Measurements from ENCODE around the gene RAPH1. TPM values are rescaled to one million over a fixed set of nuclear protein-coding genes. Genes with fewer than 3 reads are reported as not detected.

The RAPH1 gene
- total RNA-seq, 1 experiment from 2014 or later, result 31.4 TPM

DNA sequence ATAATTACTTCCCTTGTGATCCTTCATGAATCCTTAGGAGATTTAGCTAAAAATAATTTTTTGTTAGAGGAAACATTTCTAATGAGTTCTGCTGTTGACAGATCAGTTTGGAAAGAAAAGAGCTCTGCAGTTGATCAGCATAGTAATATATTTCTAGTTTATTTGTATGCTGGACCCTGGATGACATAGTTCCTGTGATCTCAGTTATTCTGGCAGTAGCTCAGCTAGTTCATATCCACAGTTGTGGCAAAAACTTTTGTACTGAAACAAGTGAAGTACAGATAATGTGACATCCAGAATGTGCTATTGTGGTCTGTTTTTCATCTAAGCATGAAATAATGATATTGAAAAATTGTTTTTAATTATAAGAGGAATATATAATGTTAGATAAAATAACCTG lies 173.2 kb downstream of the RAPH1 start:
- ChIA-PET CTCF (no interaction called here), POLR2A (no interaction called here)
- Histone ChIP-seq H3K27me3 (ENCODE audit: control insufficient read depth, insufficient read depth, low read length) (no peaks in the 10 kb centered on the region), H3K36me3 (ENCODE audit: control insufficient read depth, insufficient read depth, low read length) (no peaks in the 10 kb centered on the region), H3K4me1 (ENCODE audit: control insufficient read depth, insufficient read depth, low read length) (no peaks in the 10 kb centered on the region; the same call in 1 of the 2 replicates), H3K4me3 (ENCODE audit: low read depth in 2 of 2, low read length in 2 of 2) (no peak overlapping the region), H3K27ac (ENCODE audit: low read length) (no peak overlapping the region), H3K9me3 (ENCODE audit: control insufficient read depth, insufficient read depth, low read depth, low read length) (no peaks in the 10 kb centered on the region)
- BruUV-seq (replicated peaks), result no TSS peak
- TF ChIP-seq, protein P1, sequence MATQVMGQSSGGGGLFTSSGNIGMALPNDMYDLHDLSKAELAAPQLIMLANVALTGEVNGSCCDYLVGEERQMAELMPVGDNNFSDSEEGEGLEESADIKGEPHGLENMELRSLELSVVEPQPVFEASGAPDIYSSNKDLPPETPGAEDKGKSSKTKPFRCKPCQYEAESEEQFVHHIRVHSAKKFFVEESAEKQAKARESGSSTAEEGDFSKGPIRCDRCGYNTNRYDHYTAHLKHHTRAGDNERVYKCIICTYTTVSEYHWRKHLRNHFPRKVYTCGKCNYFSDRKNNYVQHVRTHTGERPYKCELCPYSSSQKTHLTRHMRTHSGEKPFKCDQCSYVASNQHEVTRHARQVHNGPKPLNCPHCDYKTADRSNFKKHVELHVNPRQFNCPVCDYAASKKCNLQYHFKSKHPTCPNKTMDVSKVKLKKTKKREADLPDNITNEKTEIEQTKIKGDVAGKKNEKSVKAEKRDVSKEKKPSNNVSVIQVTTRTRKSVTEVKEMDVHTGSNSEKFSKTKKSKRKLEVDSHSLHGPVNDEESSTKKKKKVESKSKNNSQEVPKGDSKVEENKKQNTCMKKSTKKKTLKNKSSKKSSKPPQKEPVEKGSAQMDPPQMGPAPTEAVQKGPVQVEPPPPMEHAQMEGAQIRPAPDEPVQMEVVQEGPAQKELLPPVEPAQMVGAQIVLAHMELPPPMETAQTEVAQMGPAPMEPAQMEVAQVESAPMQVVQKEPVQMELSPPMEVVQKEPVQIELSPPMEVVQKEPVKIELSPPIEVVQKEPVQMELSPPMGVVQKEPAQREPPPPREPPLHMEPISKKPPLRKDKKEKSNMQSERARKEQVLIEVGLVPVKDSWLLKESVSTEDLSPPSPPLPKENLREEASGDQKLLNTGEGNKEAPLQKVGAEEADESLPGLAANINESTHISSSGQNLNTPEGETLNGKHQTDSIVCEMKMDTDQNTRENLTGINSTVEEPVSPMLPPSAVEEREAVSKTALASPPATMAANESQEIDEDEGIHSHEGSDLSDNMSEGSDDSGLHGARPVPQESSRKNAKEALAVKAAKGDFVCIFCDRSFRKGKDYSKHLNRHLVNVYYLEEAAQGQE (IDR thresholded peaks at IDR 0.05; ENCODE audit: insufficient read depth in 1 of 2, low read depth in 2 of 2, low read length in 1 of 2), result no peak
- no peak for TF ChIP-seq SIN3A (IDR thresholded peaks at IDR 0.05; ENCODE audit: borderline replicate concordance, insufficient read depth, low read depth, low read length)
- TF ChIP-seq CTCF (IDR thresholded peaks at IDR 0.05), result no peak
- TF ChIP-seq TCF7L2 (IDR thresholded peaks at IDR 0.05; ENCODE audit: low read depth, low read length), result no peak
- TF ChIP-seq POLR2AphosphoS5 (IDR thresholded peaks at IDR 0.05; ENCODE audit: low read depth, low read length), result no peak
- ATAC-seq, result no peak
- intact Hi-C loops (cut with micrococcal nuclease; ENCODE audit: unreplicated experiment) (no loop called here), in situ Hi-C loops (cut with HindIII; ENCODE audit: low pct_unique_long_range_greater_than_20kb, low sequenced_read_pairs) (no loop called here)
- DNase-seq (ENCODE audit: low read depth, low spot score), result no peak

- DNase-seq (ENCODE audit: low read depth, low spot score), result no peak
- in situ Hi-C loops (cut with HindIII; ENCODE audit: low pct_unique_long_range_greater_than_20kb, low sequenced_read_pairs) (no loop called here), intact Hi-C loops (cut with micrococcal nuclease; ENCODE audit: unreplicated experiment) (no loop called here)
- Histone ChIP-seq H3K27me3 (ENCODE audit: control insufficient read depth, insufficient read depth, low read length) (no peaks in the 10 kb centered on the region), H3K4me3 (ENCODE audit: low read depth in 2 of 2, low read length in 2 of 2) (no peak overlapping the region), H3K4me1 (ENCODE audit: control insufficient read depth, insufficient read depth, low read length) (no peaks in the 10 kb centered on the region; the same call in 1 of the 2 replicates), H3K9me3 (ENCODE audit: control insufficient read depth, insufficient read depth, low read depth, low read length) (no peaks in the 10 kb centered on the region), H3K36me3 (ENCODE audit: control insufficient read depth, insufficient read depth, low read length) (no peaks in the 10 kb centered on the region), H3K27ac (ENCODE audit: low read length) (no peak overlapping the region)
- ChIA-PET CTCF (no interaction called here), POLR2A (no interaction called here)
- ATAC-seq, result no peak
- no TSS peak for BruUV-seq (replicated peaks)
- no peak for TF ChIP-seq CTCF (IDR thresholded peaks at IDR 0.05)
- no peak for TF ChIP-seq TCF7L2 (IDR thresholded peaks at IDR 0.05; ENCODE audit: low read depth, low read length)
- no peak for TF ChIP-seq SIN3A (IDR thresholded peaks at IDR 0.05; ENCODE audit: borderline replicate concordance, insufficient read depth, low read depth, low read length)
- TF ChIP-seq, protein P1 (IDR thresholded peaks at IDR 0.05; ENCODE audit: insufficient read depth in 1 of 2, low read depth in 2 of 2, low read length in 1 of 2), result no peak
- TF ChIP-seq POLR2AphosphoS5 (IDR thresholded peaks at IDR 0.05; ENCODE audit: low read depth, low read length), result no peak
These were observed 173.6 kb downstream of the RAPH1 start for GRCh38 chr2:203361495-203361894.

Data from Panc1 (cell line).